Measurements from ENCODE around the gene GSTA1.
"Not testable (repeated sequence)": the region's sequence is repeated elsewhere in the genome, so short reads cannot be mapped to it uniquely, and the experiment has no call there.

Gene GSTA1

GRCh38 chr6:52753137-52753536, 50.5 kb downstream of the GSTA1 start:
- DNase-seq, result not testable (repeated sequence)

GRCh38 chr6:52752310-52752709, 51.3 kb downstream of the GSTA1 start:
- DNase-seq, result no peak

DNA sequence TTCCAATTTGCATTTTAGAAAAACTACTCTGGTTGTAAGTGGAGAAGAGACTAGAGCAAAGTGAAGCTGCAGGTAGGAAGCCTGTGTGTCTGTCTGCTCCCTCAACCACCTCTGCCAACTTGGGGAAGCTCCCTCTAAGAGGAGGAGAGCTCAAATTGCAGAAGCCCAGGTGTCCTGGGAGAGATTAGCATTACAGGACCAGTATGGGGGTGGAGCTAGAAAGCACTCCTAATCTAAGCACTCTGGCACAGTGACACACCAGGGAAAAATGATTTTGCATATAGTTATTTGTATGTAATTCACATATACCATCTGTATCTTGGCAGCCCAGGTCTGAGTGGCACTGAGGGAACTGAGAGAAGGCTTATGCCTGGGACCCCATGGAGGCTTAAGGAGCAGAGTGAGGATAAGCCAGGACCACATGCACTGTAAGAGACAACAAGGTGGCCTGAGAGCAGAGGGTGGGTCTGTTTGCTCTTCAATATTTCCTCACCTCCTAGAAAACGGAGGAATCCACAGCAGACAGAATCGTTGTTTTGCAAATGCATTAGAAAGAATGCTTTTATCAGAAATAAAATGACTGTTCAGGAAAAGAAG, 54.0 kb downstream of the GSTA1 start:
- DNase-seq, result no peak

DNA sequence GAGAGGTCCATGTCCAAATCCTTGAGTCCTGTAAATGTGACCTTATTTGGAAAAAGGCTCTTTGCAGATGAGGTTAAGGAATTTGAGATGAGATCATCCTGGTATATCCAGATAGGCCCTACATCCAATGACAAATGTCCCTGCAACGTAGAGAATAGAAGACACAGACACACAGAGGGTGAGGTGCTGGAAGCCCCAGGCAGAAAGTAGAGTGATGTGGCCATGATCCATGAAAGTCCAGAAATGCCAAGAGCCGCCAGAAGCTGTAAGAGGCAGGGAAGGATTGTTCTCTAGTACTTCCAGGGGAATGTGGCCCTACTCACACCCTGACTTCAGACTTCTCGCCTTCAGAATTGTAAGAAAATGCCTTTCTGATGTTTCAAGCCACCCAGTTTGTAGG, 56.3 kb downstream of the GSTA1 start:
- not testable (repeated sequence) for DNase-seq

- DNase-seq, result no peak
Measured at GRCh38 chr6:52746213-52746612, 57.4 kb downstream of the GSTA1 start.

- DNase-seq, result no peak
Measured at GRCh38 chr6:52745764-52746201, 57.8 kb downstream of the GSTA1 start.

DNA sequence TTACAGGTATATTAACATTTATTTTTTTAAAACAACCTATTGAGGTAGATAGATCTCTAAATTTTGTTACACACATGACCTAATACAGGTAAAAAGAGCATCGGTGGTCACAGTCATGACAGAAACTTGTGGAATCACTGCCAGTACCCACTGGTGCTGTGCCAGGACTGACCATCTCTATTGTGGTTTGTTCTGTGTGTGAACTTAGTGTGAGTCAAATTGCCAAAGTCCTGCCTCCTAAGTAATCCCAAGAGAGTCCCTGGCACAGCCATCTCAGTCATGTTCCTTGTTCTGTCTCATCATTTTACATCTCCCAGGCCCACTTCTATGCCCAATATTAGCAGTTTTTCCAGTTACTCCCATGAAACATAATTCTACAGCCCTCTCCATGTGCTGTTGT, 61.7 kb downstream of the GSTA1 start:
- DNase-seq, result no peak
